Fibroblast of lung (primary cell): ENCODE measurements around the gene CLIC6. TPM values are rescaled to one million over a fixed set of nuclear protein-coding genes. Genes with fewer than 3 reads are reported as not detected.
A peak's percentile ranks its signal among the peaks of the same experiment; 100 is the strongest.

ENCODE experiments used
- DNase-seq, 2 donors: peaks; one replicate each; pipeline versions ENCODE4 v3.0.0 to v3.0.0-alpha.2; 2010; ENCODE audit warnings: low read depth in 2 of 2
- H2AFZ ChIP-seq: 2 replicates; pipeline ENCODE4 v1.5.1; 2012; ENCODE audit warnings: low read length, control low read depth, inconsistent platforms
- H3K27ac ChIP-seq: 2 replicates; pipeline ENCODE4 v1.5.1; 2011; ENCODE audit warnings: low read length, control low read depth; ENCODE audit not compliant: insufficient read depth
- H3K27me3 ChIP-seq: 2 replicates; pipeline ENCODE4 v1.5.1; 2011; ENCODE audit warnings: mild to moderate bottlenecking, low read length; ENCODE audit not compliant: control insufficient read depth, insufficient read depth
- H3K36me3 ChIP-seq: 2 replicates; pipeline ENCODE4 v1.5.1; 2011; ENCODE audit warnings: low read length; ENCODE audit not compliant: control insufficient read depth, insufficient read depth
- H3K4me1 ChIP-seq: 2 replicates; pipeline ENCODE4 v1.5.1; 2011; ENCODE audit warnings: low read length; ENCODE audit not compliant: control insufficient read depth, insufficient read depth; ENCODE audit errors: extremely low read depth
- H3K4me2 ChIP-seq: 2 replicates; pipeline ENCODE4 v1.5.1; 2011; ENCODE audit warnings: low read length, control low read depth; ENCODE audit not compliant: insufficient read depth; ENCODE audit errors: extremely low read depth
- H3K4me3 ChIP-seq, 4 experiments: fragments of 200-600 bp in 1 of 4; sonication (generic) in 1 of 4; replicated peaks in 1 of 4; 2 replicates each; pipeline ENCODE4 v1.5.1; 2011 to 2016; ENCODE audit warnings: low read length in 4 of 4, low read depth in 3 of 4, mild to moderate bottlenecking in 3 of 4, control low read depth in 2 of 4, inconsistent platforms in 1 of 4, mixed read lengths in 1 of 4; ENCODE audit not compliant: insufficient read depth in 1 of 4; ENCODE audit errors: control extremely low read depth in 1 of 4
- H3K79me2 ChIP-seq: 2 replicates; pipeline ENCODE4 v1.5.1; 2012; ENCODE audit warnings: mild to moderate bottlenecking, low read length, inconsistent platforms; ENCODE audit not compliant: control insufficient read depth, insufficient read depth
- H3K9ac ChIP-seq: 2 replicates; pipeline ENCODE4 v1.5.1; 2011; ENCODE audit warnings: mild to moderate bottlenecking, low read length, control low read depth; ENCODE audit not compliant: insufficient read depth
- H3K9me3 ChIP-seq: 2 replicates; pipeline ENCODE4 v1.5.1; 2012; ENCODE audit warnings: low read depth, low read length; ENCODE audit not compliant: control insufficient read depth, insufficient read depth
- H4K20me1 ChIP-seq: 2 replicates; pipeline ENCODE4 v1.5.1; 2011; ENCODE audit warnings: low read length; ENCODE audit not compliant: control insufficient read depth, insufficient read depth; ENCODE audit errors: extremely low read depth
- EZH2 ChIP-seq: IDR thresholded peaks from 2 replicates; pipeline ENCODE4 v1.5.1; 2012; ENCODE audit warnings: low read length, control low read depth, mild to moderate bottlenecking; ENCODE audit errors: missing control alignments
- polyA plus RNA-seq, 2 donors: library from polyadenylated mRNA; depleted of rRNA in 1 of 2; stranded (reverse) in 1 of 2; unstranded in 1 of 2; fragments of >200 nt; gene quantifications; 2 replicates each; pipeline ENCODE4 v1.2.1, GENCODE V29; 2011 to 2012; ENCODE audit warnings: missing spikeins in 1 of 2
- total RNA-seq: library from RNA; depleted of rRNA; stranded (reverse); fragments of >200 nt; gene quantifications from 2 replicates; pipeline ENCODE4 v1.2.1, GENCODE V29; 2014
- TF ChIP-seq, protein P1 (sequence below), 2 donors: IDR thresholded peaks in 1 of 2; conservative IDR thresholded peaks in 1 of 2; 1 replicate in 1 of 2; 2 replicates in 1 of 2; pipeline ENCODE4 v1.5.1; 2011 to 2012; ENCODE audit warnings: low read length in 2 of 2, control low read depth in 1 of 2, inconsistent platforms in 1 of 2, low read depth in 1 of 2, mild to moderate bottlenecking in 1 of 2

CLIC6 gene
- total and polyA plus RNA-seq, 2 donors (not counting 1 experiment from before 2014, with no cell fraction given): 2.0 to 5.3 TPM

DNA sequence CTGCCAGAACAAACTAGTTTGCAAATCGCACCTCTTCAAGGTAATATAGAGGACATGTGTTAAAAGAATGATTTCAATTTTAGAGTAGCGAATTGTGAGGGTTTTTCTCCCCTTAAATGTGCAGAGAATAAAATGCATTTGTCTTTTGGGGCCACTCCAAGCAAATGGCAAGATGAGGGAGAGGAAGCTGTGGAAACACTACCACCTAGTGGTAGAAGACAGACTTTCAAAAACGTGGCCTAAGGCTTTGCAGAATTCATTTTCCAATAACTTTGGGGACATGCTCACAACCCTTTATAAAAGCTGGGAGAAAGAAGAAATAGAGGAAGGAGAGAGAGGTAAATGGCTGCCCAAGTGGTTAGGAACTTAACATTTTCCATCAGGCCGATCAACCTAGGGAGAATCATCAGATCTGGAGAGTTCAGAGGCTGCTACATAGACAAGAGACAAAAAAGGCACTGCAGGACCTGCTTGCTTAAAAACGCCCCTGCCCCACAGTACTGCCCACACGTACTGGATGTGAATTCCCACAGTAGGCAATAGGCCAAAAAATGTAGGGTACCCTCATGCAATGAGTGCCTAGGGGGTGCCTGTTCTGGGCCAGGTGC, 38.2 kb upstream of the CLIC6 start:
- no peak overlapping the region for H3K4me3 ChIP-seq
- no peaks in the 10 kb centered on the region for H3K9me3 ChIP-seq
- H3K4me1 ChIP-seq: no peaks in the 10 kb centered on the region
- no peak overlapping the region for H3K27ac ChIP-seq
- no peak overlapping the region for H2AFZ ChIP-seq
- no peaks in the 10 kb centered on the region for H4K20me1 ChIP-seq
- H3K9ac ChIP-seq: no peak overlapping the region
- peak; percentile 32 to 69 for DNase-seq
- H3K4me2 ChIP-seq: no peak overlapping the region
- H3K79me2 ChIP-seq: no peaks in the 10 kb centered on the region
- no peaks in the 10 kb centered on the region for H3K36me3 ChIP-seq
- peaks cover 15% of the 10 kb centered on the region for H3K27me3 ChIP-seq
- TF ChIP-seq, protein P1, sequence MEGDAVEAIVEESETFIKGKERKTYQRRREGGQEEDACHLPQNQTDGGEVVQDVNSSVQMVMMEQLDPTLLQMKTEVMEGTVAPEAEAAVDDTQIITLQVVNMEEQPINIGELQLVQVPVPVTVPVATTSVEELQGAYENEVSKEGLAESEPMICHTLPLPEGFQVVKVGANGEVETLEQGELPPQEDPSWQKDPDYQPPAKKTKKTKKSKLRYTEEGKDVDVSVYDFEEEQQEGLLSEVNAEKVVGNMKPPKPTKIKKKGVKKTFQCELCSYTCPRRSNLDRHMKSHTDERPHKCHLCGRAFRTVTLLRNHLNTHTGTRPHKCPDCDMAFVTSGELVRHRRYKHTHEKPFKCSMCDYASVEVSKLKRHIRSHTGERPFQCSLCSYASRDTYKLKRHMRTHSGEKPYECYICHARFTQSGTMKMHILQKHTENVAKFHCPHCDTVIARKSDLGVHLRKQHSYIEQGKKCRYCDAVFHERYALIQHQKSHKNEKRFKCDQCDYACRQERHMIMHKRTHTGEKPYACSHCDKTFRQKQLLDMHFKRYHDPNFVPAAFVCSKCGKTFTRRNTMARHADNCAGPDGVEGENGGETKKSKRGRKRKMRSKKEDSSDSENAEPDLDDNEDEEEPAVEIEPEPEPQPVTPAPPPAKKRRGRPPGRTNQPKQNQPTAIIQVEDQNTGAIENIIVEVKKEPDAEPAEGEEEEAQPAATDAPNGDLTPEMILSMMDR (conservative IDR thresholded peaks at IDR 0.05 in 1 of 2, IDR thresholded peaks at IDR 0.05 in 1 of 2; ENCODE audit: low read depth in 1 of 2, low read length in 2 of 2): peak; percentile 75 to 78
- no peak for TF ChIP-seq EZH2

DNA sequence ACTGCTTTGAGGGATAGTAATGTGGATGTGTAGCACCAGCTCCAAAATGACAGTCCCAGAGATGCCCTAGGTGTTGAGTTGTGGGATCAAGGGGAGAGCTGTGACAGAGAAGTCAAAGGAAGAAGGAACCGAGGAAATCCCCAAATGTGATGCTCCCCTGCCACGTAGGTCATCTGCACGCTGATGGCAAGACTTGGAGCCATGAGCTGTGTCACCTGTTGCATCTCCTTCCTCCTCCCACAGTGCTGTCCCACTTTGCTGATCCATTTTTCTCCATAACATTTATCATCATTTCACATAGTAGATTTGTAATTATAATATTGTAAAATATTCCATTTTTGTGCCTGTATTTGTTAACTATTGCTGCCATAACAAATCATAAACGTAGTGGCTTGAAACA, 36.3 kb upstream of the CLIC6 start:
- Histone ChIP-seq H3K4me1 (no peaks in the 10 kb centered on the region), H3K27me3 (peaks cover 17% of the 10 kb centered on the region), H3K36me3 (no peaks in the 10 kb centered on the region), H3K79me2 (no peaks in the 10 kb centered on the region), H3K27ac (no peak overlapping the region), H3K4me2 (no peak overlapping the region), H4K20me1 (no peaks in the 10 kb centered on the region), H2AFZ (no peak overlapping the region), H3K9me3 (no peaks in the 10 kb centered on the region), H3K4me3 (no peak overlapping the region), H3K9ac (no peak overlapping the region)
- DNase-seq: no peak
- TF ChIP-seq, protein P1 (conservative IDR thresholded peaks at IDR 0.05 in 1 of 2, IDR thresholded peaks at IDR 0.05 in 1 of 2; ENCODE audit: low read depth in 1 of 2, low read length in 2 of 2): no peak
- TF ChIP-seq EZH2: no peak

DNA sequence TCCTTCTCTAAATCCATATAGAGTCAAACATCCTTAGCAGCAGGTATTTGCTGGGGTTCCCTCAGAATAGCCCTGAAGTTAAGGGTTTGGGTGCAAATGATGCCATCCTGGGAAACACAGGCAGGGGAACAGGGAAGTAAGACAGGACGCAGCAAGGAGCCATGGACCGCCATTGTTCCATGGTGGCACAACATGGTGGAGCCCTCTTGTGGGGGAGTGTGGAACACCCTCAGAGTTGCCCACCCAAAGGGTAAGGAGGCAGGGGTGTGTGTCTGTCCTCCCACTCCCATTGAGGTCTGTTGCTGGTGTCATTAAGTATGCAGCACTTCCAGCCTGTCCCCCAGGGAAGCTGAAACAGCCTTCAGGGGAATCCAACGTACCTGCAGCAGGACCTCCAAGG, 33.5 kb upstream of the CLIC6 start:
- H2AFZ ChIP-seq: no peak overlapping the region
- H3K4me3 ChIP-seq: no peak overlapping the region
- no peaks in the 10 kb centered on the region for H3K4me1 ChIP-seq
- peaks cover 17% of the 10 kb centered on the region for H3K27me3 ChIP-seq
- no peaks in the 10 kb centered on the region for H4K20me1 ChIP-seq
- H3K9me3 ChIP-seq: no peaks in the 10 kb centered on the region
- no peaks in the 10 kb centered on the region for H3K36me3 ChIP-seq
- no peak for TF ChIP-seq EZH2
- TF ChIP-seq, protein P1 (conservative IDR thresholded peaks at IDR 0.05 in 1 of 2, IDR thresholded peaks at IDR 0.05 in 1 of 2; ENCODE audit: low read depth in 1 of 2, low read length in 2 of 2): peak in 1 of 2 donors; percentile 26
- no peak overlapping the region for H3K4me2 ChIP-seq
- DNase-seq: no peak
- H3K79me2 ChIP-seq: no peaks in the 10 kb centered on the region
- H3K27ac ChIP-seq: no peak overlapping the region
- H3K9ac ChIP-seq: no peak overlapping the region
